GM12892 (cell line): Measurements from ENCODE around the gene OR2T11.
"Not testable (repeated sequence)": the region's sequence is repeated elsewhere in the genome, so short reads cannot be mapped to it uniquely, and the experiment has no call there.

ENCODE experiments used
- POLR2A ChIP-seq: IDR thresholded peaks from 2 replicates; pipeline ENCODE4 v1.6.1; 2011; ENCODE audit warnings: low read depth, low read length, control low read depth
- POLR2AphosphoS5 ChIP-seq: IDR thresholded peaks from 2 replicates; pipeline ENCODE4 v1.6.1; 2011; ENCODE audit warnings: low read depth, low read length, control low read depth
- TAF1 ChIP-seq: IDR thresholded peaks from 2 replicates; pipeline ENCODE4 v1.6.1; 2011; ENCODE audit warnings: low read depth, mild to moderate bottlenecking, control low read depth, low read length, borderline replicate concordance

DNA sequence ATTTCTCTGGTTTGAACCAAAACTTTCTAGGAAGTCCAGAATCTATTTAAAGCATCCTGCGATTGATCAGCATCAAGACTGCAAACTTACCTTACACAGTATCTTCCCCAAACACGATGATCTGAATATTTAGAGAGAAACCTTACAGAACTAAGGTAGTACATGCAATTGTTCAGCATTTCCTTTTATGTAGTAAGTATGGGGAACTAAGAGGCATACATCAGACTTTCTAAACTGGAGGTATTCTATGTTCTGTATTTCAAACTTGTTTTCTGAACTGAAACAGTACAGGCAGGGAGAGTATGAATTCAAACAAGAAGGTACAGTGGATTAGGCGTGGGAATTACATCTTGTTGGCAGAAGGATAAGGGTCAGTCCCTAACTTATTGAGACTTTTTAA, 20.5 kb upstream of the OR2T11 start, which contains the start of gene OR2T27:
- not testable (repeated sequence) for TF ChIP-seq TAF1, POLR2A, POLR2AphosphoS5
